ENCODE results near the gene PEX10.

The PEX10 gene

GRCh38 chr1:2385606-2386280, 26.6 kb downstream of the PEX10 start:
- no peak for DNase-seq (ENCODE audit: low spot score)
- TF ChIP-seq CTCF (IDR thresholded peaks at IDR 0.05; ENCODE audit: extremely low read depth, missing control alignments): no peak

GRCh38 chr1:2384941-2385481, 27.4 kb downstream of the PEX10 start:
- TF ChIP-seq CTCF (IDR thresholded peaks at IDR 0.05; ENCODE audit: extremely low read depth, missing control alignments): no peak
- no peak for DNase-seq (ENCODE audit: low spot score)

DNA sequence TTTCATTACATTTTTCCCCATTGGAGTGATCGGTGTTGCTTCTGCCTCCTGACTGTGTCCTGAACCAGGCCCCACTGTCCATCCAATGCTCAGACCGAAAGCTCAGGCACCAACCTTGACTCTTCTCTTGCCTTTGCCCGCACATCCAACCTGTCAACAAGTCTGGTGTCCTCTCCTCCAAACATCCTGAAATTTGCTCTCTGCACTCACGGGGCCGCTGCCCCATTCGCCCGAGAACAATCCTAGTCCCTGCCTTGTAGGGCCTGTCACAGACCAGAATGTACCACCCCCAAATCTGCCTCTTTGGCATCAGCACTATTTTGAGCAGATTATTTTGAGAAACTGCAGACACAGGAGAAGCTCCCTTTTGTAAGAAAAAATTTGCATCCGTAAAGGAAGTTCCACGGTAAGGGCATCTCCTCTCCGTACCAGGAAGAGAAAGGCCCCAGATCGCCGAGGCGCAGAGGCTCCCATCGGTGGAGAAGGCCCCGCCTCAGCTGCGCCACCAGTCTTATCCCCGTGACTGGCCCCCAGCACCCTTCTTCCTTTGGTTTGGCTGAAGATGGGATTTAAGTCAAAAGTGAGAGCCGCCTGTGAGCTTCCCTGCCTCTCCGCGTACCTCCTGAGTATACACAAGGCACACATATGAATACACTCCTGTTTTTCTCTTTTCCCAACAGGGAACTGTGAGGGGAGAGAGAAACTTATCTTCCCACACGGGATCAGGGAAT, 28.1 kb downstream of the PEX10 start:
- DNase-seq (ENCODE audit: low spot score): no peak
- TF ChIP-seq CTCF (IDR thresholded peaks at IDR 0.05; ENCODE audit: extremely low read depth, missing control alignments): no peak

GRCh38 chr1:2383576-2383975, 28.8 kb downstream of the PEX10 start:
- no peak for DNase-seq (ENCODE audit: low spot score)
- no peak for TF ChIP-seq CTCF (IDR thresholded peaks at IDR 0.05; ENCODE audit: extremely low read depth, missing control alignments)

- DNase-seq (ENCODE audit: low spot score): peak; percentile 74
- TF ChIP-seq CTCF (IDR thresholded peaks at IDR 0.05; ENCODE audit: extremely low read depth, missing control alignments): peak; percentile 47
Measured at GRCh38 chr1:2382621-2383361, 29.6 kb downstream of the PEX10 start.

- TF ChIP-seq CTCF (IDR thresholded peaks at IDR 0.05; ENCODE audit: extremely low read depth, missing control alignments): peak; percentile 89
- DNase-seq (ENCODE audit: low spot score): peak; percentile 94
Measured at GRCh38 chr1:2381741-2382620, 30.4 kb downstream of the PEX10 start.
